ENCODE results near the gene PSMB7.

DNA sequence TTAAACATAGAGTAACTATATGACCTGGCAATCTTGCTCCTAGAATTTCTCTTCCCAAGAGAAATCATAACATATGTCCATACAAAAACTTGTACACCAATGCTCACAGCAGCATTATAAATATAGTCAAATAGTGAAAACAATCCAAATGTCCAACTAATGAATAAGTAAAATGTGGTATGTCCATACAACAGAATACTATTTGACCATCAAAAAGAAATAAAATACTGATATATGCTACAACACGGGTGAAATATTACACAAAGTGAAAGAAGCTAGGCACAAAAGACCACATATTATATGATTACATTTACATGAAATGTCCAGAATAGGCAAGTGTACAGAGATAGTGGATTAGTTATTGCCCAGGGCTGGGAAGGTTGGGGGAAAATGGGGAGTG, 41.4 kb downstream of the PSMB7 start:
- TF ChIP-seq, protein P1, sequence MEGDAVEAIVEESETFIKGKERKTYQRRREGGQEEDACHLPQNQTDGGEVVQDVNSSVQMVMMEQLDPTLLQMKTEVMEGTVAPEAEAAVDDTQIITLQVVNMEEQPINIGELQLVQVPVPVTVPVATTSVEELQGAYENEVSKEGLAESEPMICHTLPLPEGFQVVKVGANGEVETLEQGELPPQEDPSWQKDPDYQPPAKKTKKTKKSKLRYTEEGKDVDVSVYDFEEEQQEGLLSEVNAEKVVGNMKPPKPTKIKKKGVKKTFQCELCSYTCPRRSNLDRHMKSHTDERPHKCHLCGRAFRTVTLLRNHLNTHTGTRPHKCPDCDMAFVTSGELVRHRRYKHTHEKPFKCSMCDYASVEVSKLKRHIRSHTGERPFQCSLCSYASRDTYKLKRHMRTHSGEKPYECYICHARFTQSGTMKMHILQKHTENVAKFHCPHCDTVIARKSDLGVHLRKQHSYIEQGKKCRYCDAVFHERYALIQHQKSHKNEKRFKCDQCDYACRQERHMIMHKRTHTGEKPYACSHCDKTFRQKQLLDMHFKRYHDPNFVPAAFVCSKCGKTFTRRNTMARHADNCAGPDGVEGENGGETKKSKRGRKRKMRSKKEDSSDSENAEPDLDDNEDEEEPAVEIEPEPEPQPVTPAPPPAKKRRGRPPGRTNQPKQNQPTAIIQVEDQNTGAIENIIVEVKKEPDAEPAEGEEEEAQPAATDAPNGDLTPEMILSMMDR (IDR thresholded peaks at IDR 0.05; ENCODE audit: low read depth, low read length), result no peak
- TF ChIP-seq POLR2A (IDR thresholded peaks at IDR 0.05; ENCODE audit: extremely low read depth, insufficient read length) (no peak), MYC (IDR thresholded peaks at IDR 0.05; ENCODE audit: low read depth, low read length) (no peak)
- TF ChIP-seq, protein P2, sequence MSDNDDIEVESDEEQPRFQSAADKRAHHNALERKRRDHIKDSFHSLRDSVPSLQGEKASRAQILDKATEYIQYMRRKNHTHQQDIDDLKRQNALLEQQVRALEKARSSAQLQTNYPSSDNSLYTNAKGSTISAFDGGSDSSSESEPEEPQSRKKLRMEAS (IDR thresholded peaks at IDR 0.05; ENCODE audit: low read depth, low read length), result no peak

Measured in NB4 (cell line).